K562 (cell line): ENCODE measurements around the gene ICAM3. TPM values are rescaled to one million over a fixed set of nuclear protein-coding genes. Genes with fewer than 3 reads are reported as not detected.

ENCODE experiments used
- FOXA3 ChIP-seq, 2 experiments: fragments of 450-650 bp in 1 of 2; sonication (generic) in 1 of 2; formaldehyde crosslinking; IDR thresholded peaks in 1 of 2; conservative IDR thresholded peaks in 1 of 2; 2 replicates each; pipeline versions ENCODE4 v1.4.0 to v1.8.0; 2020 to 2022; ENCODE audit warnings: mild to moderate bottlenecking in 2 of 2, missing genetic modification reagents in 1 of 2
- MXI1 ChIP-seq: IDR thresholded peaks from 2 replicates; pipeline ENCODE4 v1.6.1; 2011; ENCODE audit warnings: low read depth, mild to moderate bottlenecking, improper control_type of control experiment, low read length
- PHF8 ChIP-seq: fragments of 200-600 bp; sonication (generic); IDR thresholded peaks from 2 replicates; pipeline ENCODE4 v1.6.1; 2012; ENCODE audit warnings: mixed run types, mild to moderate bottlenecking, inconsistent platforms, low read length, moderate library complexity, borderline replicate concordance
- RAD51 ChIP-seq: fragments of 450-650 bp; IDR thresholded peaks from 2 replicates; pipeline ENCODE4 v1.7.1; 2016; ENCODE audit warnings: low read depth, mild to moderate bottlenecking, borderline replicate concordance
- SAP30 ChIP-seq: fragments of 200-600 bp; sonication (generic); IDR thresholded peaks from 2 replicates; pipeline ENCODE4 v1.6.1; 2012; ENCODE audit warnings: borderline replicate concordance, low read depth, mild to moderate bottlenecking, moderate library complexity, low read length, control low read depth, inconsistent platforms; ENCODE audit not compliant: insufficient read depth, poor library complexity, severe bottlenecking
- ZFX ChIP-seq: sonication (generic); formaldehyde crosslinking; IDR thresholded peaks from 2 replicates; pipeline ENCODE4 v1.8.0; 2022; ENCODE audit warnings: mild to moderate bottlenecking, missing genetic modification reagents, moderate library complexity
- ZNF609 ChIP-seq: sonication (generic); formaldehyde crosslinking; IDR thresholded peaks from 2 replicates; pipeline ENCODE4 v1.8.1; 2023; ENCODE audit warnings: missing genetic modification reagents, mild to moderate bottlenecking, borderline replicate concordance
- polyA plus RNA-seq, 8 experiments: library from polyadenylated mRNA; depleted of rRNA in 4 of 8; stranded (reverse) in 5 of 8; unstranded in 3 of 8; fragments of >200 nt; fragmentation: Nextera tagmentation in 2 of 8; fragmentation: Illumina TruSeq in 1 of 8; extraction: Ambion mirVana in 2 of 8; extraction: Trizol in 1 of 8; gene quantifications; 2 replicates each; pipeline versions ENCODE4 v1.2.1 to v1.2.3, GENCODE V29; 2011 to 2014; ENCODE audit warnings: inconsistent platforms in 1 of 8, missing spikeins in 1 of 8
- total RNA-seq, 7 experiments: library from RNA; depleted of rRNA in 6 of 7; stranded (reverse); fragments of >200 nt in 6 of 7; fragmentation: Illumina TruSeq in 2 of 7; extraction: Trizol in 2 of 7; gene quantifications; 2 replicates each; pipeline versions ENCODE4 v1.2.1 to v1.2.3, GENCODE V29; 2011 to 2021; ENCODE audit warnings: low replicate concordance in 1 of 7

ICAM3 gene
- total and polyA plus RNA-seq, 9 of the 15 experiments (the other 6 are each of a cell fraction or from before 2014, with no cell fraction given): 6.5 to 39.5 (median 24.2) TPM

- TF ChIP-seq ZNF609 (CRISPR knock-in tag): no peak
- peak; percentile 47 for TF ChIP-seq ZFX
- peak in 1 of 2 experiments; percentile 29; a peak in 1 of 4 replicates for TF ChIP-seq FOXA3 (CRISPR knock-in tag; conservative IDR thresholded peaks at IDR 0.05 in 1 of 2, IDR thresholded peaks at IDR 0.05 in 1 of 2)
- peak; percentile 28; the same call in 1 of the 2 replicates for TF ChIP-seq PHF8
- TF ChIP-seq MXI1: no peak
- peak; percentile 47 for TF ChIP-seq SAP30
- no peak for TF ChIP-seq RAD51
These were observed 47.7 kb downstream of the ICAM3 start (continued) for GRCh38 chr19:10291554-10292205.
